HepG2 (cell line): ENCODE measurements around the gene ASPM. TPM values are rescaled to one million over a fixed set of nuclear protein-coding genes. Genes with fewer than 3 reads are reported as not detected.
A peak's percentile ranks its signal among the peaks of the same experiment; 100 is the strongest.

Experiments
- FOXA3 ChIP-seq: IDR thresholded peaks from 2 replicates; pipeline ENCODE4 v1.6.1; 2016; ENCODE audit warnings: missing genetic modification reagents, missing compliant biosample characterization
- FOXP1 ChIP-seq, 2 experiments: fragments of 450-650 bp in 1 of 2; IDR thresholded peaks; 2 replicates each; pipeline ENCODE4 v1.6.1; 2017 to 2018; ENCODE audit warnings: antibody characterized with exemption in 1 of 2
- NCOR1 ChIP-seq: fragments of 200-600 bp; sonication (generic); IDR thresholded peaks from 2 replicates; pipeline ENCODE4 v1.7.0; 2017; ENCODE audit warnings: antibody characterized with exemption, low read length, borderline replicate concordance
- NRL ChIP-seq: sonication (generic); formaldehyde crosslinking; IDR thresholded peaks from 2 replicates; pipeline ENCODE4 v1.5.0; 2020; ENCODE audit warnings: missing genetic modification reagents, mild to moderate bottlenecking, moderate library complexity, borderline replicate concordance
- PRMT3 ChIP-seq: sonication (generic); formaldehyde crosslinking; IDR thresholded peaks from 2 replicates; pipeline ENCODE4 v1.8.1; 2022; ENCODE audit warnings: low read depth, mild to moderate bottlenecking, moderate library complexity, missing genetic modification reagents, borderline replicate concordance
- RFX5 ChIP-seq: IDR thresholded peaks from 2 replicates; pipeline ENCODE4 v1.6.1; 2011; ENCODE audit warnings: low read depth, low read length, improper control_type of control experiment
- ZNF17 ChIP-seq: sonication (generic); formaldehyde crosslinking; IDR thresholded peaks from 2 replicates; pipeline ENCODE4 v1.5.0; 2020; ENCODE audit warnings: mild to moderate bottlenecking, missing genetic modification reagents
- ZNF24 ChIP-seq: fragments of 450-650 bp; IDR thresholded peaks from 2 replicates; pipeline ENCODE4 v1.6.1; 2017; ENCODE audit warnings: antibody characterized with exemption, mild to moderate bottlenecking
- ZNF350 ChIP-seq: sonication (generic); formaldehyde crosslinking; IDR thresholded peaks from 2 replicates; pipeline ENCODE4 v1.4.0; 2020; ENCODE audit warnings: mild to moderate bottlenecking, low read depth, missing genetic modification reagents, borderline replicate concordance
- ZNF512 ChIP-seq: sonication (generic); formaldehyde crosslinking; IDR thresholded peaks from 2 replicates; pipeline ENCODE4 v1.4.0; 2020; ENCODE audit warnings: mild to moderate bottlenecking, missing genetic modification reagents
- ZNF749 ChIP-seq: sonication (generic); formaldehyde crosslinking; IDR thresholded peaks from 2 replicates; pipeline ENCODE4 v1.8.0; 2022; ENCODE audit warnings: mild to moderate bottlenecking, missing genetic modification reagents, moderate library complexity, borderline replicate concordance
- ZSCAN12 ChIP-seq: sonication (generic); formaldehyde crosslinking; IDR thresholded peaks from 2 replicates; pipeline ENCODE4 v1.9.0; 2021; ENCODE audit warnings: mild to moderate bottlenecking, missing genetic modification reagents
- polyA plus RNA-seq, 8 experiments: library from polyadenylated mRNA; depleted of rRNA in 3 of 8; stranded (reverse) in 7 of 8; unstranded in 1 of 8; fragments of >200 nt; fragmentation: Illumina TruSeq in 4 of 8; extraction: Trizol in 4 of 8; gene quantifications; 2 replicates each; pipeline versions ENCODE4 v1.2.1 to v1.2.3, GENCODE V29; 2011 to 2016; ENCODE audit warnings: low read depth in 4 of 8, missing spikeins in 1 of 8, mixed read lengths in 1 of 8; ENCODE audit not compliant: insufficient read depth in 1 of 8
- total RNA-seq, 5 experiments: library from RNA; depleted of rRNA; stranded (reverse); fragments of >200 nt; fragmentation: Illumina TruSeq; extraction: Trizol; gene quantifications; 2 replicates each; pipeline ENCODE4 v1.2.3, GENCODE V29; 2016; ENCODE audit warnings: low read depth in 1 of 5
- TF ChIP-seq, protein P1 (sequence below): conservative IDR thresholded peaks from 2 replicates; pipeline ENCODE4 v1.6.1; 2018; ENCODE audit warnings: missing genetic modification reagents
- TF ChIP-seq, protein P2 (sequence below): IDR thresholded peaks from 2 replicates; pipeline ENCODE4 v1.6.1; 2016; ENCODE audit warnings: mild to moderate bottlenecking, missing biosample characterization, missing genetic modification reagents
- TF ChIP-seq, protein P3 (sequence below): sonication (generic); formaldehyde crosslinking; IDR thresholded peaks from 2 replicates; pipeline ENCODE4 v1.5.1; 2020; ENCODE audit warnings: mild to moderate bottlenecking, moderate library complexity, missing genetic modification reagents
- TF ChIP-seq, protein P4 (sequence below): sonication (generic); formaldehyde crosslinking; IDR thresholded peaks from 2 replicates; pipeline ENCODE4 v1.4.0; 2020; ENCODE audit warnings: missing genetic modification reagents, borderline replicate concordance
- TF ChIP-seq, protein P5 (sequence below): sonication (generic); formaldehyde crosslinking; conservative IDR thresholded peaks from 2 replicates; pipeline ENCODE4 v1.8.0; 2022; ENCODE audit warnings: low read depth, missing genetic modification reagents

The ASPM gene
- total and polyA plus RNA-seq, 2 of the 13 experiments (the other 11 are each of a cell fraction or from before 2014, with no cell fraction given) = 7.7 to 29.1 TPM

DNA sequence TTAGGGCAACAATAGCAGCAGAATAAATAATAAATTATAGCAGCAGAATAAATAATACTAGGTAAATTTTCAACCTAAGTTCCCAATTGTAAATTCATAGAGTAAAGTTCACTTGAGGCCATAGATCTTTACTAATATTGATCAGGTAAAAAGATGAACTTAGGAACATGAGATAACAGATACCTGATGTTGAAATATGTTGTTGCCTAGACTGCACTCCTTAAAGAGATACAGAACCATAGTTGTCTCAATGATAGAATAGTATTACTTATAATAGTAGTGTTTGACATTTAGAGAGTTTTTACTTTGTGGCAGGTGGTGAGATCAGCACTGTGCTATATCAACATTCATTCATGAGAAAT lies 79.0 kb downstream of the ASPM start (continued):
- TF ChIP-seq ZNF512 (no peak), ZNF24 (no peak), ZNF350 (CRISPR knock-in tag) (no peak), FOXA3 (peak; percentile 64; the same call in 1 of the 2 replicates), ZNF749 (CRISPR knock-in tag) (no peak), NCOR1 (peak; percentile 60; the same call in 1 of the 2 replicates), NRL (no peak), ZSCAN12 (CRISPR knock-in tag) (no peak), RFX5 (no peak), FOXP1 (IDR thresholded peaks at IDR 0.05) (no peak), FOXP1 (CRISPR knock-in tag; IDR thresholded peaks at IDR 0.05) (peak; percentile 71), ZNF17 (CRISPR knock-in tag) (no peak), PRMT3 (no peak)
- TF ChIP-seq, protein P1, sequence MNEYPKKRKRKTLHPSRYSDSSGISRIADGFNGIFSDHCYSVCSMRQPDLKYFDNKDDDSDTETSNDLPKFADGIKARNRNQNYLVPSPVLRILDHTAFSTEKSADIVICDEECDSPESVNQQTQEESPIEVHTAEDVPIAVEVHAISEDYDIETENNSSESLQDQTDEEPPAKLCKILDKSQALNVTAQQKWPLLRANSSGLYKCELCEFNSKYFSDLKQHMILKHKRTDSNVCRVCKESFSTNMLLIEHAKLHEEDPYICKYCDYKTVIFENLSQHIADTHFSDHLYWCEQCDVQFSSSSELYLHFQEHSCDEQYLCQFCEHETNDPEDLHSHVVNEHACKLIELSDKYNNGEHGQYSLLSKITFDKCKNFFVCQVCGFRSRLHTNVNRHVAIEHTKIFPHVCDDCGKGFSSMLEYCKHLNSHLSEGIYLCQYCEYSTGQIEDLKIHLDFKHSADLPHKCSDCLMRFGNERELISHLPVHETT (CRISPR knock-in tag) = no peak
- TF ChIP-seq, protein P2, sequence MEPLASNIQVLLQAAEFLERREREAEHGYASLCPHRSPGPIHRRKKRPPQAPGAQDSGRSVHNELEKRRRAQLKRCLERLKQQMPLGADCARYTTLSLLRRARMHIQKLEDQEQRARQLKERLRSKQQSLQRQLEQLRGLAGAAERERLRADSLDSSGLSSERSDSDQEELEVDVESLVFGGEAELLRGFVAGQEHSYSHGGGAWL (CRISPR knock-in tag) = no peak
- TF ChIP-seq, protein P3, sequence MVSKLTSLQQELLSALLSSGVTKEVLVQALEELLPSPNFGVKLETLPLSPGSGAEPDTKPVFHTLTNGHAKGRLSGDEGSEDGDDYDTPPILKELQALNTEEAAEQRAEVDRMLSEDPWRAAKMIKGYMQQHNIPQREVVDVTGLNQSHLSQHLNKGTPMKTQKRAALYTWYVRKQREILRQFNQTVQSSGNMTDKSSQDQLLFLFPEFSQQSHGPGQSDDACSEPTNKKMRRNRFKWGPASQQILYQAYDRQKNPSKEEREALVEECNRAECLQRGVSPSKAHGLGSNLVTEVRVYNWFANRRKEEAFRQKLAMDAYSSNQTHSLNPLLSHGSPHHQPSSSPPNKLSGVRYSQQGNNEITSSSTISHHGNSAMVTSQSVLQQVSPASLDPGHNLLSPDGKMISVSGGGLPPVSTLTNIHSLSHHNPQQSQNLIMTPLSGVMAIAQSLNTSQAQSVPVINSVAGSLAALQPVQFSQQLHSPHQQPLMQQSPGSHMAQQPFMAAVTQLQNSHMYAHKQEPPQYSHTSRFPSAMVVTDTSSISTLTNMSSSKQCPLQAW (CRISPR knock-in tag) = no peak
- TF ChIP-seq, protein P4, sequence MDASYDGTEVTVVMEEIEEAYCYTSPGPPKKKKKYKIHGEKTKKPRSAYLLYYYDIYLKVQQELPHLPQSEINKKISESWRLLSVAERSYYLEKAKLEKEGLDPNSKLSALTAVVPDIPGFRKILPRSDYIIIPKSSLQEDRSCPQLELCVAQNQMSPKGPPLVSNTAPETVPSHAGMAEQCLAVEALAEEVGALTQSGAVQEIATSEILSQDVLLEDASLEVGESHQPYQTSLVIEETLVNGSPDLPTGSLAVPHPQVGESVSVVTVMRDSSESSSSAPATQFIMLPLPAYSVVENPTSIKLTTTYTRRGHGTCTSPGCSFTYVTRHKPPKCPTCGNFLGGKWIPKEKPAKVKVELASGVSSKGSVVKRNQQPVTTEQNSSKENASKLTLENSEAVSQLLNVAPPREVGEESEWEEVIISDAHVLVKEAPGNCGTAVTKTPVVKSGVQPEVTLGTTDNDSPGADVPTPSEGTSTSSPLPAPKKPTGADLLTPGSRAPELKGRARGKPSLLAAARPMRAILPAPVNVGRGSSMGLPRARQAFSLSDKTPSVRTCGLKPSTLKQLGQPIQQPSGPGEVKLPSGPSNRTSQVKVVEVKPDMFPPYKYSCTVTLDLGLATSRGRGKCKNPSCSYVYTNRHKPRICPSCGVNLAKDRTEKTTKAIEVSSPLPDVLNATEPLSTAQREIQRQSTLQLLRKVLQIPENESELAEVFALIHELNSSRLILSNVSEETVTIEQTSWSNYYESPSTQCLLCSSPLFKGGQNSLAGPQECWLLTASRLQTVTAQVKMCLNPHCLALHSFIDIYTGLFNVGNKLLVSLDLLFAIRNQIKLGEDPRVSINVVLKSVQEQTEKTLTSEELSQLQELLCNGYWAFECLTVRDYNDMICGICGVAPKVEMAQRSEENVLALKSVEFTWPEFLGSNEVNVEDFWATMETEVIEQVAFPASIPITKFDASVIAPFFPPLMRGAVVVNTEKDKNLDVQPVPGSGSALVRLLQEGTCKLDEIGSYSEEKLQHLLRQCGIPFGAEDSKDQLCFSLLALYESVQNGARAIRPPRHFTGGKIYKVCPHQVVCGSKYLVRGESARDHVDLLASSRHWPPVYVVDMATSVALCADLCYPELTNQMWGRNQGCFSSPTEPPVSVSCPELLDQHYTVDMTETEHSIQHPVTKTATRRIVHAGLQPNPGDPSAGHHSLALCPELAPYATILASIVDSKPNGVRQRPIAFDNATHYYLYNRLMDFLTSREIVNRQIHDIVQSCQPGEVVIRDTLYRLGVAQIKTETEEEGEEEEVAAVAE (CRISPR knock-in tag) = no peak
- TF ChIP-seq, protein P5, sequence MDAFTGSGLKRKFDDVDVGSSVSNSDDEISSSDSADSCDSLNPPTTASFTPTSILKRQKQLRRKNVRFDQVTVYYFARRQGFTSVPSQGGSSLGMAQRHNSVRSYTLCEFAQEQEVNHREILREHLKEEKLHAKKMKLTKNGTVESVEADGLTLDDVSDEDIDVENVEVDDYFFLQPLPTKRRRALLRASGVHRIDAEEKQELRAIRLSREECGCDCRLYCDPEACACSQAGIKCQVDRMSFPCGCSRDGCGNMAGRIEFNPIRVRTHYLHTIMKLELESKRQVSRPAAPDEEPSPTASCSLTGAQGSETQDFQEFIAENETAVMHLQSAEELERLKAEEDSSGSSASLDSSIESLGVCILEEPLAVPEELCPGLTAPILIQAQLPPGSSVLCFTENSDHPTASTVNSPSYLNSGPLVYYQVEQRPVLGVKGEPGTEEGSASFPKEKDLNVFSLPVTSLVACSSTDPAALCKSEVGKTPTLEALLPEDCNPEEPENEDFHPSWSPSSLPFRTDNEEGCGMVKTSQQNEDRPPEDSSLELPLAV (CRISPR knock-in tag) = no peak
